Muscle of back (tissue), 11 donors: ENCODE data around the gene ETS1. TPM values are rescaled to one million over a fixed set of nuclear protein-coding genes. Genes with fewer than 3 reads are reported as not detected.
A peak's percentile ranks its signal among the peaks of the same experiment; 100 is the strongest.

Source experiments
- DNase-seq, 3 donors: peaks; one replicate each; pipeline versions ENCODE4 v3.0.0 to v3.0.0-alpha.2; 2013
- polyA plus RNA-seq, 10 donors: library from polyadenylated mRNA; unstranded; fragments of 120-200 nt; gene quantifications; one replicate each; pipeline ENCODE4 v1.2.1, GENCODE V29; 2013; ENCODE audit not compliant: insufficient read length in 10 of 10

The ETS1 gene
- polyA plus RNA-seq, 10 donors = 51.1 to 89.3 (median 66.6) TPM

DNA sequence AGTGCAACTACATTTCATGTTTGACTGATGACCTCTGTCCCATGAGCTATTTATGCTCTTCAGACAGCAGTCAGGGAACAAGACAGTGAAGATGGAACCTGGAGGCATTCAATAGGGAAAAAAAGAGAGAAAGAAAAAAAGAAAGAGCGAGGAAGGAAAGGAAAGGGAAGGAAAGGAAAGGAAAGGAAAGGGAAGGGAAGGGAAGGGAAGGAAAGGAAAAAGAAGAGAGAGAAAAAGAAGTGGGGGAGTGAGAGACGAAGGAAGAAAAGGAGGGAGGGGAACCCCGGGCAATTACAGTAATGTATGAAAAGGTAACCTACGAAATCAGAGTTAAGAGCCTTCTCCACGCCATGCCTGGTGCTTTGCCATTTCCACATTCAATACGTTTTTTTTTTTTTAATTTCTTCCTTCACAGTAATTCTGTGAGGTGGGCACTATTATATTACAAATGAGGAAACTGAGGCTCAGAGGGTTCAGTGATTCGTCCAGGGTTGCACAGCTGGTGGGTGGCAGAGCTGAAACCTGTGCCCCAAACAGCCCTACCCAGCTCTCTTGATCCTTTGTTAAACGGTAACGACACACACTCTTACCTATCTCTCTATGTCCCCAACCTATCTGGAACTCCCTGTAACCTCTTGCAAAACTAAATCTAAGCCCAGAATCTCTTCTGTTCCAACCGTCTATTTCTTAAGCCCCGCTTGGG is 39.3 kb downstream of the ETS1 start:
- no peak for DNase-seq

DNA sequence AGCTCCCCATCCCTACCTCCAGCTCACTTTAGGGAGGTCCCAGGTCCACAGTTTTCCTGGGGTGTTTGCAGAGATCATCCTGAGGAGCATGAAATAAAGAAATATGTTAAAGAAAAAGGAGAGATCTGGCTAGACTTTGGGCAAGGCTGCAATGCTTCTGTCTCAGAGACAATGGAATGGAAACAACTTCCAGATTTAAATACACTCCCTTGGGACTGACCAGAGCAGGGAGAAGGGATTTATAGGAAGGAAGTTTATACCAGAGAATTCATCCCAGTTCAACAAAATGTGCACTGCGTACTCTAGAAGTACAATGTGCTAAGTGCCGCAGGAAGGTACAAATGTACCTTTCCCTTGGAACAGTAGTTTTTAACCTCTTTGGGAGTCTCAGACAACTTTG is 40.4 kb downstream of the ETS1 start:
- DNase-seq = peak in 1 of 3 donors; percentile 42

DNA sequence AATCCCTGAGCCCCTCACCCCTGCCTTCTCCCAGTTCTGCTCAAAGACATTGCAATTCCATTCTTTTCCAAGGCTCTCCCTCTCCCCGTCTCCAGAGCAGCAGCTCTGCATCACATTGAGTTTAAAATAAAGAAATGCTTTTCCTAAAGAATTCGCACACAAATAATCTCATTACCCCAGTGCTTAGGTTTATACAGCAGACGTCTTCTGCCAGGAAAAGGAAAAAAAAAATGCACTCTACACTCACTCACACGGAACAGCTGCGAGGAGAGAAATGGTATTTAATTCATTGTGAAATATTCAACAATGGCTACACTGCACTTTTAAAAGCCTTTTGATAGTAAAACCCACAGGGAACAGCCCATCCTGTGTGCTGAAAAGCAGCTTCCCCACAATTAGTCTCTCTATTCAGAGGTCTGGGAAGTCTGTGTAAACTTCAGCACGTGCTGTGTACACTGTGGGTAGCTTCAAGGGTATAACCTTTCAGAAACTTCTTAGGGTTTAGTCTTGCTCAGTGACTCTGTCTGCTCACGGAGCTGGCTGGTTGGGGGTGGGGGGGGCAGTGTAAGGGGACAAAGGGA is 42.8 kb downstream of the ETS1 start:
- DNase-seq = peak in 1 of 3 donors; percentile 87

DNA sequence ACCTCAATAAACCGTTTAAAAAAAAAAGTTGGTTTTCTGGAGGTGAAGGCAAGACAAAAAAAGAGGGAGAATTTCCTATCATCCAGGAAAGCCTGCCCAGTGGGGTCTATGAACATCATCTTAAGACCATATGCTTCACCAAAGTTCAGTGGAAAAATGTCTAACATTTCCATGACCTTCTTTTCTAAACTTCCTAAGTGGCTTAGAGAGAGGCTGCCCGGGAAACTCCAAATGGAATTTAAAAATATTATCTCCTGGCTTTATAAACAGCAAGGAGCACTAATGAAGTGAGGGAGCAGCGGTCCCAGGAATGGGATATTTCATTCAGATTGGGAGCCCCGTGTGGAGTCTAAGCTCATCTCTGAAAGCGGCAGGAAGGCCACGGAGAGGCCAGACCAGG is 46.9 kb downstream of the ETS1 start:
- no peak for DNase-seq

DNA sequence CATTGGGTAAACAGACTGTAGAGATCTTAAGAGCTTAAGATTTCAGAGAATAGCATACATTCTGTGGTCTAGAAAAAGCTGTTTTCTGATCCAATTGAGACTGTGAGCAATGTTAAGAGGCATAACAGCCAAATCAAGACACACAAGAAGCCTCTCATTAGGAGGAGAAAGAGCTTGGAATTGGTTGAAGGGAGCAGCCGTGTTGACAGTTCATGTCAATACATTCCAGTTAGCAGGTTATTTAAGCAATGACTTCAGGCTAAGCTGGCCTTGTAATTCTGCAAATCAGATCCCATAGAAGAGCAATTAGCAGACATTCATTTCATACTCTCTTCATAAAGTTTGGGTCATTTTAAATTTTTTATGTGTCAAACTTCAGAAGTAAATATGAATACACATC is 50.9 kb downstream of the ETS1 start:
- no peak for DNase-seq

DNA sequence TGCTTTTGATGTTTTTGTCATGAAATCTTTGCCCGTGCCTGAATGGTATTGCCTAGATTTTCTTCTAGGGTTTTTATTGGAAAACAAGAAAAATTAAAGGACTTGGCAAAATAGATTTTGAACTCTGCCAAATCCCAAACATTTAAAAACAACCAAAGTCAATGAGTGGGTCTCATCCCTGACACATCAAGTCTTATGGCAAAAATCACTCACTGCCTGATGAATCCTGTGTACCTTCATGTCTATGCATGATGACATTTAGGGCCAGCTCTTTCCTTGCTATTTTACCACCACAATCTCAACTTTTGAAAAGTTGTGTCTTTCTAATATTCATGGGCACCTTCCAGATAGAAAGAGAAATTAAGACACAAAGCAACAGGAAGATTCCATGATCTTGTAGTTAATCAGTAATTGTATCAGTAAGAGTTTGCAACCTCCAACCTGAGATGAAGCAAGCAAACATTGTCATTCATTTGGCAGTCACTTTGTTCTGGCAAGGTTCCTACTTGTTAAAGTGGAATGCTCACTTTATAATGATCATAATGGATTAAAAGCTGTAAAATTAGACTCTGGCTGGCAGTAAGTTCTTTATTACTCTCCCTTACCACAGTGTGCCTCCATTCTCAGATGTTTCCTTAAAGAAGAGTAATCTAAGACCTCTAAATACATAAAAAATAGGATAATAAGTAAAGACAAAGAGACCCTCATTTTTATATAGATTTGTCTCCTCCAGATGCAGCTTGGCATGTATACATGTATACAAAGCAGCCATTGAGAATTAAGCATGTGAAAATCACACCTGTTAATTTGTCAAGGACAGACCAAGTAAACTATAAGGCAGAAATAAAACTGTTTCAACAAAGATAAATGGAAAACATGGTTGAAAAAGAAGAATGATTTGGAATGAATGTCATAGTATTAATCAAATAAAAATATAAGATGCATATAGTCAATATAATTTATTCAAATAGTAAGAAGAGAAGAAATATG is 51.6 kb downstream of the ETS1 start:
- no peak for DNase-seq

DNA sequence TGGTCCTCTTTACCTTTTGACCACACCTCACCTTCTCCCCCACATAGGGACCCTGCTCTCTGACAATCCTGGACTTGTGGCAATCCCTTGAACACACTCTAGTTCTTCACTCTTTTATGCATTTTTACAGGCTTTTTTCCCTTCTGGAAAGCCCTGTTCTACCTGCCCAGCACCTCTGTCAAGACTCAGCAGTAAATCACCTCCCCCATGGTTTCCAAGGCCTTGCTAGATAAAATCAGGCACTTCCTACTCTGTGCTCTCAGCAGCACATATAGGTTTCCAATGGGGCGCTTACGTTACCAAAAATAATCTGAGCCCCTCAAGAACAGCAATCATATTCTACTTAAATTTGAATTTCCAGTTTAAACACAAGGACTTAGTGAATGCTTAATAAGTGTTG is 53.9 kb downstream of the ETS1 start:
- no peak for DNase-seq

DNA sequence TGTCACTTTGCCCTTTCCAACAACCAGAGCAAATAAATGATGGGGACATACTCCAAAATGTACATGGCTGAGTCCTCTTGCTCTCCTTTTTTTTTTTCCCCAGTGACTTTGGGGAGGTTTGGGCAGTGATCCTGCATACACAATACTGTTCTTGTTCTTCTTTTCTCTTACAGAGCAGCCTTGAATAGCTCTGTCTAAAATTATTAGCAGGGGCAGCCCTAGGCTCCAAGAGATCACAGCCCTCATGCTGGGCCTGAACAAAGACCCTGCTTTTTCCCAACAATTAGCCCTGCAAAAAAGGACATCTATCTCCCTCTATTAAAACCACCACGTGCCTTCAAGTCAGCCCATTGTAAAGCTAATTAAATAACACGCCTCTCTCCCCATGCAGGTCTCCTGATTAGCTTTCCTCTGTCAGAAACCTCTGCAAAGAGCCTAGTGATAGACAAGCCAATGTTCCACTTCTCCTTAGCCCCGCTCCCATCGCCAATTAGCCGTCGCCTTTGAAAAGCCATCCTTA is 54.7 kb downstream of the ETS1 start:
- DNase-seq = no peak

DNA sequence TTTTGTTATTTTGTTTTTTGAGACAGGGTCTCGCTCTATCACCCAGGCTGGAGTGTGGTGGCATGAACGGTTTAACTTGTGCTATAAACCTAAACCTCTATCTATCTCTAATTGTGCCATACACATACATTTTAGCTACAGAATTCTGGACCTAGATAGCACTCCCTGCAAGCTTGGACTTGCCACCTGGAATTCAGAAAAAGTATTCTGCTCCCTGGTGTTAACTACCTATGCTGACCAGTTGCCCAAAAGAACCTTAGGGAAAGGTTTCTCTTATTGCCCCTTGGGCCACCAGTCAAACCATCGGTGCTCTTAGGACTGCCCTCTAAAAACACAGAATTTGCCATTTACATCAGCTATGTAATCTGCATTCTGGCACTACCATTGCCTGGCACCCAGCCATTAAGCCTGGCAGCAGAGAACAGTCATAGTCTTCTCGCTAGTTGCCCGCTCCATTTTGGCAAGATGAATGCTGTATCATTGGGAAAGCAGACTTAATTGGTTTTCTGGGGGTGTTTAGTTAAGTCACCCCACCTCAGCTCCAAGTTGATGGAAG is 55.3 kb downstream of the ETS1 start:
- no peak for DNase-seq

DNA sequence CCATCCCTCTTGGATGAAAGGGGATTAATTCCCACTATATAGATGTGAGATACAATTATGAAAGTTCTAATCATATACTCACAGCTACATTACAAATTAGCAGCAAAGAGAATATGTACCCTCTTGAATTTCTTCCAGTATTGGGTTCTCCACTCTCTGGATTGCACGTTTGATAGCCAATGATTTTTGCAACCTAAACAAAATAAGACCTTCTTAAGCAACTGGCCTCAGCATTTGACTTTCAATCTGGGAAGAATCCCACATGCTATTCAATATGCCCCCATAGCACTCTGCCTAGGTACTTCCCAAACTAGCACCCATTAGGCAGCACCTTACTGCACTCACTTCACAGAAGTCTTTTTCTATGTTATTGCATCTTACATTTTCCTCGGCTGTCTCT is 55.8 kb downstream of the ETS1 start:
- DNase-seq = no peak

DNA sequence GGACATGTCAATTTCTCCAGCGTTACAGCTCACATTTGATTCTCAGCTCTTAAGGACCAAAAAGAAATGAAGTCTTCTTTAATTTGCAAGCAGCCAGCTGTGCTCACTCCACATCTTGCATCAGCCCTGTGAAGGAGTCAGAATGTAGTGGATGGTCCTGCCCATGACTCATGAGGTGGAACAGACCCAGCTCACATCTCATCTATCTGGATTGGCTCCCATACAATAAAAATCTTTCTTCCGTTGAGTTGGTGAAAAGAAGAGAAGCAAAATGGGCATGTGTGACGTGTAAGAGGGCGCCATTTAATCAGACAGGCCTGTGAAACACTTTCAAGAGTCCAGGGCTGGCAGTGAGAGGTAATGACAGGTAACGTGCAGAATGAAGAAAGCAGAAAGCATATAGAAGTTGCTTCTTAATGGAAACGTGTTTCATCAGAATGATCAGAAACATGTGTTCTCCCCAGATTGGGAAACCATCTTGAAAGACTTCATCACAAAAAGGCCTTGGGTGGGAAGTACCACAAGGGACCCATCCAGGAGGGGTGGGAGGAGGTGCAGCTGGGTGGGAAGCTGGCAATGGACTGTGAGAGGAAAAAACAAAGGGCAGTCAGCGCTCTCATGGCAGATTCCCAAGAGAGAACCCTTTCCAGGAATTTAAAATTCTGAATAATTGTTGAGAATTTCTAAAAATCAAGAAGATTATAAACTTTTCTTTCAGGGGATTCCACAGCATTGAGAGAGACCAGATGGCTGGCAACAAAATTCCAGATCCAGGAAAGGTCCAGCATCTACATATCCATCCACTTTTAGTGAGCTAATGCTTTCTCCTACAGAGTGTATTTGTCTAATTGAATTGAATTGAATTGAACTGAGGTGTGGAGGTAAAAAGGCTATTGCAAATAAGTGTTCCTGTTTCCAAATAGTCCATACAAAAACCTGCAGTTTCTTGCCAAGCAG is 57.0 kb downstream of the ETS1 start:
- DNase-seq = peak in 2 of 3 donors; percentile 66 to 86

DNA sequence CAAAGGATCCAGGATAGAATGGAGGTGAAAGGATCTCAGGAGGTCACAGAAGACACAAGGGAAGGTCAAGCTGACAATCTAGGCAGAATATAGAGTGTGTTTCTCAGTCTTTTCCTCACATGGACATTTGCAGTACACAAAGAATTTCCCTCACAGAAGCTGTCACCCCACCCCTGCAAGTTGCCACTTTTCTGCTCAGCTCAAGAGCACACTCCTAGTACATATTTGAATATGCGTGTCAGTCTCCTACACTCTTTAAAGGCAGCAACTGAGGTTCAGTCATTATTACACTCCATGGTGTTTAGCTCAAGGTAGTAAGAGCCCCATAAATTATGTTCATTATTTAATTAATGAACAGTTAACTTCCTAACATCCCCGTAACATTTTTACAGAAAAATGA is 59.1 kb downstream of the ETS1 start:
- no peak for DNase-seq

DNA sequence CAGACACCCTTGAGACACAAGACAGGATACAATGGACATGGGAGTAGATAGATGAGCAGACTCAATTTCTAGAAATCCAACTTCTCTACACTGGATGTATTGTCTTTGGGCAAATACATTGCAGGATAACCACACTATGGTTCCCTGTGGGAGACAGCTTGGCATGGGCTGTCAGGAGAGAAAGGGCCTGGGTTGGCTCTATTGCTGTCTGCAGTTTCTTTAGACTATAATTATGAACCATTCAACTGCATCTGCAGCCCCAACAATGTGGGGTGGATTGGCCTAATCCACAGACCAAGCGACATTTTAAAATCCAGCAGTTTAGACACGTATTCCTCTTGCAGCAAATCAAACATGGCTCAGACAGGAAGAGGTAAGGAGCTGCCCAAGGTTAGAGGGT is 60.3 kb downstream of the ETS1 start:
- no peak for DNase-seq

DNA sequence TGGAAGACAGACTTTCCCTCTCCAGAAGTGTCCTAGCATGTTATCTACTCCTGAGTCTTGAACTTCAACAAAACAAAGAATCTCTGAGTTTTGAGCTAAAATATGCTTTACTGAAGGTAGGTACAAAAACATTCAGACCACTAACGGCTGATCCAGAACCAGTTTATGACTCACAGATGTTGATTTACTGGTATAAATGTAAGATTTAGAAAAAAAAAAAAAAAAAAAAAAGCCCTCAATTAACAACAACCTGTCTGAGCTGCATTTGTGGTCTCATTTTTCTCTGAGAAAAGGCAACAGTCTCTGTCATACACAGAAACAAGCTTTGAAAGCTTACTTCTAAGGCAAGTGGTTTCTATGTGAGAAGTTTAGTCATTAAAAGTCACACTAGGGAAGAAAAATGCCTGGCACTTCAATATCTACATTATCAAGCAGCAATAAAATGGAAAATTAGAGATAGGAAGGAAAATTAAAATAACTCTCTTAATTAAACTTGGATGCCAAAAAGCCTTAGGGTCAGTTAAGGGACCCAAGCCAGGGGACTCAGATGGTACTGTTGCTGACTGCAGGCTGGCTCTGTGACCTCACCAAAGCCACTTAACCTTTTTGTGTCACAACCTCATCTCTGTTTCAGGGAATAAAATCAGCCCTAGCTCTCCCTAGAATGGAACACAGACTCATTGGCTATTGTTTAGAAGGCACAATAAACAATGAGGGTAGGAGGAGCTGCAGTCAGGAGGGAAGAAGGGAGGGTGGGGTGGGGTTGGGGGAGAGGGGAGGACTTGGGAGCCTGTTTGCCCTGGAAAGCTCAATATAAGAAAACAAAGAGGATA is 61.7 kb downstream of the ETS1 start:
- DNase-seq = no peak

DNA sequence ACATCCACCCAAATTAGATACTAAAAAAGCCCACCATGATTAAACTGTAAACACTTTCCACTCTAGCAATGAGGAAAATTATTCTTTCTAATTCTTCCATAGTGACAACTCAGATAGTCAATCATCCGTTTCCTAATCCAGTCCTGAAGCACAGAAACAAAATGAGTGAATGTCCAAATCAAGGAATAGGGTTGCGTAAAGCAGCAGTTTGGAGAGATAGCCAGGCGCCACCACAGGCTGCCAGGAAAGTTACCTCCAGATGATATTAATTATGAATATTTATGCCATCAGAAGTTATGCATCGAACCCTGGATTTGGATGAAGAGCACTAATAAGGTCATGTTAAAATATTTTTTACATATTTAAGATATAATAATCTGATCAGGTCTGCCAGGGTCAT is 63.2 kb downstream of the ETS1 start:
- DNase-seq = no peak

DNA sequence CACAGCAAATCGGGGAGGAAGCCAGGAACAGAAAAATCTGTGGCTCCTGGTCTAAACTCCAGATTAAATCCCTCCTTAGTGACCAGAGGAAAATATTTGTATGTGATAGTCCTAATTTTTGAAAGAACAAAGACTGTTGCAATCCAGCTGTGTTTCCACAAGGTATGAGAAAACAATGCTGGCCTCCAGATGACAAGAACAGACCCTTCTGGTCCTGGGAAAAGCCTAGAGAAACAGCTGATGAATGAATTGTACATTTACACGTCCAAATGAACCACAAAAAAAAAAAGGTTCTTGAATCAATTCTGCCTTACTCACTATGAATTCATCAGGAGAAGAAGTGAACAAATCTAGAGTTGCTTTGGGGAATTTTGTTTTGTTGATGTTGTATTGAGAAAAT is 63.7 kb downstream of the ETS1 start:
- DNase-seq = no peak

DNA sequence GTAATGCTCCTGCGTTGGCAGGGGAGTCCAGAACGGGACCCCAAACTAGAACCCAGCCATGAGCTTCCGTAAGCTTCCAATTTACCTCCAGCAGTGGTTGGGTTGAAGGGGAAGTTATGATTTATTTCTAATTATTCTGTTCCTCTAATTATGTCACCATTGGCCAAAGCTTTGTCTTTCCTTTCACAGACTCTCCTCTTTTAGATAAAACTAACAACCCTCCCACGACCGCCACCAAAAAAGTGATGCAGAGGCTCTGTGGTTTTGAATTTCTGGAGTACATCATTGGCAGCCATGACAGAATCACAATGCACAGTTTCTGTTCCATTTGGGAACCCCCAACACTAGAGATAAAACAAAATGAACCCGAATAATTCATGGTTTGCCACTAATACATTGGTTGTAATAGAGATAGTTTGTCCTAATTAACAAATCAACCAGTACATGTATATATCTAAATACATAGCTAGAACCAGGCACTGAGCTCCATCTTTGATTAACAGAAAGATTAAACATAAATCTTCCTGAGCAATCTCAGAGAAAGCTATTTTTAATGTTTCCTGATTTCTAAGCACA is 64.3 kb downstream of the ETS1 start:
- DNase-seq = no peak

DNA sequence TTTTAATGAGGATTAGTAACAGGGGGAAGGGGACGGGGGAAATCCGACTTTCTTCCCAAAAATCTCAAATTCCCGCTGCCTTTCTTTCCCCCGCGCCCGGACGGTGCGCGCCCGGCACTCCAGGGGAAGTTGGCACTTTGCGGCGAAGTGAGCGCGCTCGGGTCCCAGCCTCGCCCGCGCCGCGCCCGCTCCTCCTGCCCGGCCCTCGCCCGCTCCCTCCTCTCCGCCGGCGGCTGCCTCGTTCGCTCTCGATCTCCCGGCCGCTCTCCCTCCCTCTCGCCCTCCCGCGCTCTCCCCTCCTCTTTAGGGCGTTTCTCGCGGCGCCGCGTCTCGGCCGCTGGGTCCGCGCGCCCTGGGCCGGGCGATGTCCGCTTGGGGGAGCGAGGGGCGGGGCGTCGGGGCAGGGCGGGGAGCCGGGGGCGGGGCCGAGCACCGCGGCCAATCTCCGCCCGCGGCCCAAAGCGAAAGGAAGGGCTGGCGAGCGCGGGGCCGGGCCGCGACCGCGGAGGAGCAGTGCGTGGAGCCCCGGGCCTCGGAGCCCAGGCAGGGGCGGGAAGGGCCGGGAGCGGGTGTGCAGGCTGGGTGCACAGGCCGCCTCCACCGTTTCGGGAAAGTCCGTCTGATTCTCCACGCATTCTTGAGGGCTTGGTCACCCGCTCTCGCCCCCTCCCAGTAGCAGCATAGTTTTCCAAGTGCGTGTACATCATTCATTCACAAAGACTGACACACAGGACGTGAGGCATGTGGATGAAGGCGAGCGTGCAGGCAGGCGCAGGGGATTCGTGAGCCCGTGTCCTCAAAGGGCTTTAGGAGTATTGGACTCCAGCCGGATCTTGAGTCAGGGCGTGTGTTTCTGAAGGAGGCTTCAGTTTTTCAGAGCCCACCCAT is 65.1 kb downstream of the ETS1 start:
- DNase-seq = peak; percentile 95 to 99 (median 97)

DNA sequence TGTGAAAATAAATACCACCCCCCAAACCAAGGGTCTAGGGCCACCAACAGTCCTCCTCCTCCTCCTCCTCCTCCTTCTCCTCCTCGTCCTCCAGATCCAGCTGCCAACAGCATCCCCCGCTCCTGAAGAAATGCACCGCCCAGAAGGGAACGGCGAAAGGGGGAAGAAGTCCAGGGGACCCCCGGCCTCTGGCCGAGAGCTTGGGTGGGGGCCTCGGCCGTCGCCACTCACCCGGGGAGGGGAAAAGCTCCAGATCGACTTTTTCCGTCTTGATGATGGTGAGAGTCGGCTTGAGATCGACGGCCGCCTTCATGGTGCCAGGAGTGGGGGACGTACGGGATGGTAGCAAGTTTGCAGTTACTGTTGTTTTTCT is 65.7 kb downstream of the ETS1 start:
- no peak for DNase-seq
